Ishikawa (cell line): ENCODE data around the gene DYRK1B.

Source experiments
- EP300 ChIP-seq: IDR thresholded peaks from 2 replicates; pipeline ENCODE4 v1.6.1; 2012; ENCODE audit warnings: borderline replicate concordance
- RAD21 ChIP-seq: IDR thresholded peaks from 2 replicates; pipeline ENCODE4 v1.6.1; 2012; ENCODE audit warnings: low read depth
- TAF1 ChIP-seq: IDR thresholded peaks from 2 replicates; pipeline ENCODE4 v1.6.1; 2012; ENCODE audit warnings: low read depth, mild to moderate bottlenecking
- TEAD4 ChIP-seq: IDR thresholded peaks from 2 replicates; pipeline ENCODE4 v1.6.1; 2012

- TF ChIP-seq EP300 = no peak
- TF ChIP-seq RAD21 = no peak
- TF ChIP-seq TEAD4 = no peak
- no peak for TF ChIP-seq TAF1
Observed at GRCh38 chr19:39817888-39818561, 15.9 kb downstream of the DYRK1B start.
